ENCODE measurements around the gene FHDC1.
"Not testable (repeated sequence)": the region's sequence is repeated elsewhere in the genome, so short reads cannot be mapped to it uniquely, and the experiment has no call there.

Gene FHDC1, protein sequence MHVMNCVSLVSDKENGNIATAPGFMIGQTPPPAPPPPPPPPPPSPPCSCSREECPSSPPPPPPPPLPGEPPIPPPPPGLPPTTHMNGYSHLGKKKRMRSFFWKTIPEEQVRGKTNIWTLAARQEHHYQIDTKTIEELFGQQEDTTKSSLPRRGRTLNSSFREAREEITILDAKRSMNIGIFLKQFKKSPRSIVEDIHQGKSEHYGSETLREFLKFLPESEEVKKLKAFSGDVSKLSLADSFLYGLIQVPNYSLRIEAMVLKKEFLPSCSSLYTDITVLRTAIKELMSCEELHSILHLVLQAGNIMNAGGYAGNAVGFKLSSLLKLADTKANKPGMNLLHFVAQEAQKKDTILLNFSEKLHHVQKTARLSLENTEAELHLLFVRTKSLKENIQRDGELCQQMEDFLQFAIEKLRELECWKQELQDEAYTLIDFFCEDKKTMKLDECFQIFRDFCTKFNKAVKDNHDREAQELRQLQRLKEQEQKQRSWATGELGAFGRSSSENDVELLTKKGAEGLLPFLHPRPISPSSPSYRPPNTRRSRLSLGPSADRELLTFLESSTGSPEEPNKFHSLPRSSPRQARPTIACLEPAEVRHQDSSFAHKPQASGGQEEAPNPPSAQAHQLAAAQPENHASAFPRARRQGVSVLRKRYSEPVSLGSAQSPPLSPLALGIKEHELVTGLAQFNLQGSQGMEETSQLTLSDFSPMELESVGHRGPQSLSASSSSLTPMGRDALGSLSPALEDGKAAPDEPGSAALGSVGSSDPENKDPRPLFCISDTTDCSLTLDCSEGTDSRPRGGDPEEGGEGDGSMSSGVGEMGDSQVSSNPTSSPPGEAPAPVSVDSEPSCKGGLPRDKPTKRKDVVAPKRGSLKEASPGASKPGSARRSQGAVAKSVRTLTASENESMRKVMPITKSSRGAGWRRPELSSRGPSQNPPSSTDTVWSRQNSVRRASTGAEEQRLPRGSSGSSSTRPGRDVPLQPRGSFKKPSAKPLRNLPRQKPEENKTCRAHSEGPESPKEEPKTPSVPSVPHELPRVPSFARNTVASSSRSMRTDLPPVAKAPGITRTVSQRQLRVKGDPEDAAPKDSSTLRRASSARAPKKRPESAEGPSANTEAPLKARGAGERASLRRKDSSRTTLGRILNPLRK

DNA sequence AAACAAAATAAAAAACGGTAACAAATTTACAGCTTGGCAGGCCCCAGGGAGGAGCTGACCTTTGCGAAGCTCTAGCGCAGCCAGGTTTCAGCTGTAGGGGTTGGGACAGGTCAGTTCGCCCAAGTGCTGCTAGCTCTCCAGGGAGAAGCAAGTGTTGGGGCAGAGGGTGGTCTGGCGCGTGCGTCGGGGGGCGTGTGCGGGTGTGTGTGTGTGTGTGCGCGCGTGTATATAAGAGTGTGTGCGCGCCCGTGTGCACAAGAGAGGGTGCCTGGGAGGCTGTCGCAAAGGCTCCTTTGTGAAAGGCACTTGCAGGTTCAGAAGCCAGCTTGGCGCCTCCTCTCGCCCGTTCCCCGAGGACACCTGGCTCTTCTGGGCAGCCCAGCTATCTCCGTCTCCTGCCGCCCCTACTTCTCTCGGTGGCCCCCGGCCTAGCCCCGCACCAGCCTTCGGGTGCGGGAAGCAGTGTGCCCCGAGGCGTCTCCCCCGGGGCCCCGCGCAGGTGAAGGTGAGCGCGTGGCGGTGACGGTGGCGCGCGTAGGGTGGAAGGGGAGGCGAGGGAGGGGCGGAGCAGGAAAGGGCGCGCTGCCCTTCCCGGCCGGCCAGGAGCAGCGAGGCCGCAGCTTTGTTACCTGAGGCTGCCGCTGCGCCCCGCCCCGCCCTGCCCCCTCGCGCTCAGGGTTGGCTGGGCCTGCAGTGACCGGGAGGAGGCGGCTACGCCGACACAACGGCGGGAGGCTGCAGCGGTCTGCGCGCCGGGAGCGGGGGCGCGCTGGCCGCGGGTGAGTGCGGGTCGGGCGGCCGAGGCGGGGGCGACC is at the start of gene FHDC1:
TSS of gene FHDC1 (plus strand) at position 693 of the 815 bp plus-strand sequence. CDS start 6,735 bp downstream, outside the sequence.
- H3K27me3 ChIP-seq (ENCODE audit: insufficient read depth, low read depth, severe bottlenecking) = no peaks in the 10 kb centered on the region
- H3K27ac ChIP-seq = peak within 1 kb of the TSS; percentile 98
- no peaks in the 10 kb centered on the region for H3K9me3 ChIP-seq (ENCODE audit: severe bottlenecking)
- H3K36me3 ChIP-seq = 0 out of 2 replicates have a peak, but pooled peaks cover 3% of the 10 kb centered on the region
- H3K4me3 ChIP-seq (ENCODE audit: low read depth, low read length) = peak within 1 kb of the TSS; percentile 92
- DNase-seq = peak; percentile 94
- TF ChIP-seq, protein P1, sequence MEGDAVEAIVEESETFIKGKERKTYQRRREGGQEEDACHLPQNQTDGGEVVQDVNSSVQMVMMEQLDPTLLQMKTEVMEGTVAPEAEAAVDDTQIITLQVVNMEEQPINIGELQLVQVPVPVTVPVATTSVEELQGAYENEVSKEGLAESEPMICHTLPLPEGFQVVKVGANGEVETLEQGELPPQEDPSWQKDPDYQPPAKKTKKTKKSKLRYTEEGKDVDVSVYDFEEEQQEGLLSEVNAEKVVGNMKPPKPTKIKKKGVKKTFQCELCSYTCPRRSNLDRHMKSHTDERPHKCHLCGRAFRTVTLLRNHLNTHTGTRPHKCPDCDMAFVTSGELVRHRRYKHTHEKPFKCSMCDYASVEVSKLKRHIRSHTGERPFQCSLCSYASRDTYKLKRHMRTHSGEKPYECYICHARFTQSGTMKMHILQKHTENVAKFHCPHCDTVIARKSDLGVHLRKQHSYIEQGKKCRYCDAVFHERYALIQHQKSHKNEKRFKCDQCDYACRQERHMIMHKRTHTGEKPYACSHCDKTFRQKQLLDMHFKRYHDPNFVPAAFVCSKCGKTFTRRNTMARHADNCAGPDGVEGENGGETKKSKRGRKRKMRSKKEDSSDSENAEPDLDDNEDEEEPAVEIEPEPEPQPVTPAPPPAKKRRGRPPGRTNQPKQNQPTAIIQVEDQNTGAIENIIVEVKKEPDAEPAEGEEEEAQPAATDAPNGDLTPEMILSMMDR (IDR thresholded peaks at IDR 0.05; ENCODE audit: low read depth, low read length) = peak; percentile 22; the same call in 1 of the 2 replicates

DNA sequence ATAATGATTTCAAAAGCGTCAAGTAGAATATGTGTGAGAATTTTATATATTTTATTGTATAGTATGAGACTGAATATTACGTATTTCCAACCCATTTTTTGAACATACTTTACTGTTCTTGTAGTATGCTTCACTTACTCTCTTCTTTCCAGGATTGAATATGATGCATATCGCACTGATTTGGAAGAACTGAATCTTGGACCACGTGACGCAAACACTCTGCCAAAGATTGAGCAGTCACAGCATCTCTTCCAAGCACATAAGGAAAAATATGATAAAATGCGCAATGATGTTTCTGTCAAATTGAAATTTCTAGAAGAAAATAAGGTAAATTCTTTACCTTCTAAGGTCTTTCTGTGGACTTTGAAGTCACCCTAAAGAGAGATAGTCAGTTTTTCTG is 48.1 kb upstream of the FHDC1 start:
- no peak overlapping the region for H3K4me3 ChIP-seq (ENCODE audit: low read depth, low read length)
- TF ChIP-seq, protein P1 (IDR thresholded peaks at IDR 0.05; ENCODE audit: low read depth, low read length) = no peak
- no peaks in the 10 kb centered on the region for H3K9me3 ChIP-seq (ENCODE audit: severe bottlenecking)
- DNase-seq = no peak
- H3K36me3 ChIP-seq = peaks cover 42% of the 10 kb centered on the region
- H3K27me3 ChIP-seq (ENCODE audit: insufficient read depth, low read depth, severe bottlenecking) = no peaks in the 10 kb centered on the region
- H3K27ac ChIP-seq = no peak overlapping the region

DNA sequence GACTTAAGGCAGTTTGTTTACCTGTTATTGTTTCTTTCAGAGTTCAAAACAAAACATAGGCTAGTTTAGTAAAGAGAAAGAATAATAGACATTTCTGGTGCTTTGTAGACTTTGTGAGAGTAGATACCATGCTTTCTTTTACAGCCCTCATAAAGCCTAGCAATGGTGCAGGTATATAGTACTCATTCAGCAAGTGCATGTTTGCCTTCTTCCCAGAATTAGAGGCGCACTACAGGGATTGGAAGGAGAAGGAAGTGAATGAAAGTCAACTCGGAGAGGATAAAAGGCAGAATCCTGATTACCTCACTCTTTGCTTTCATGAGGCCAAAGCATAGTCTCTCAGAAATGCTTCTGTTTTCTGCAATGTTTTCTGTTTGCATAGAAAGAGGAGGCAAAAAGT is 43.1 kb upstream of the FHDC1 start:
- no peak for DNase-seq
- TF ChIP-seq, protein P1 (IDR thresholded peaks at IDR 0.05; ENCODE audit: low read depth, low read length) = no peak

DNA sequence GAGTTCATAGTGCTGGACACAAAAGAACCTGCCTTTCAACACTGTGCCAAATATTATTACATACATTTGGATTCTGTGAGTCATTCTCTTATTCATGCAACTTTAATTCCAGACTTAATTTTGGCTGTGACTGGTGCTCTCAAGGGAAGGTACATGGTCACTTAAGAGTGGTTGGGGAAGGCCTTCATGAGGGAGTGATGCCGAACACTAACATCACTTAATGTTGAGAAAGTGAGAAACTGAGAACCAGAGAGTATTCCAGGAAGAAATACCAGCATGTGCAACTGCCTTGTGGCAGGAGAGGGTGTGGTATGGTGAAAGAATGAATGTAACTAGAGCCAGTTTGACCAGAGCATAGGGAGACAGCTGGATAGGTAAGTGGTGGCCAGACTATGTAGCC is 41.5 kb upstream of the FHDC1 start:
- peaks cover 26% of the 10 kb centered on the region for H3K36me3 ChIP-seq
- no peak overlapping the region for H3K4me3 ChIP-seq (ENCODE audit: low read depth, low read length)
- DNase-seq = no peak
- H3K27ac ChIP-seq = no peak overlapping the region
- H3K27me3 ChIP-seq (ENCODE audit: insufficient read depth, low read depth, severe bottlenecking) = no peaks in the 10 kb centered on the region
- no peaks in the 10 kb centered on the region for H3K9me3 ChIP-seq (ENCODE audit: severe bottlenecking)
- TF ChIP-seq, protein P1 (IDR thresholded peaks at IDR 0.05; ENCODE audit: low read depth, low read length) = no peak

More for the DNA sequence above, 43.1 kb upstream of the FHDC1 start:
- no peak overlapping the region for H3K4me3 ChIP-seq (ENCODE audit: low read depth, low read length)
- H3K36me3 ChIP-seq = peaks cover 38% of the 10 kb centered on the region
- H3K27me3 ChIP-seq (ENCODE audit: insufficient read depth, low read depth, severe bottlenecking) = no peaks in the 10 kb centered on the region
- H3K27ac ChIP-seq = no peak overlapping the region
- no peaks in the 10 kb centered on the region for H3K9me3 ChIP-seq (ENCODE audit: severe bottlenecking)

DNA sequence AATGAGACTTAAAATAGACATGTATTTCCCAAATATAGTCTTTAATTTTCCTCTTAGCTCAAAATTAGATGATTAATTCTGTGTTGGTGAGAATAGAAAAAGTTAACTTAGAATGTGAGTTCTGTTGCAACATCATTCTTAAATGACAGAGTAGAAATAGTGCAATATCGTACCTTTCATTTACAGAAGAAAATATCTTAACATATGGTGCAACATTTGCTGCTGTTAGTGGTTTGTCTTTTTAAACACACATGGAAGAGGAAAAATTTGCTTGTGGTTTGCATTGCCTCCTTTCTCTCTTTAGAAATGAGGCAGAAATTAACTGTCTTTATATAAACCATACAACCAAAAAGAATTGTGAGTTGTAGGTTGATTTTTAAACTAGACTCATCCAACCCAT is 39.3 kb upstream of the FHDC1 start:
- no peaks in the 10 kb centered on the region for H3K27me3 ChIP-seq (ENCODE audit: insufficient read depth, low read depth, severe bottlenecking)
- H3K9me3 ChIP-seq (ENCODE audit: severe bottlenecking) = no peaks in the 10 kb centered on the region
- no peak overlapping the region for H3K27ac ChIP-seq
- TF ChIP-seq, protein P1 (IDR thresholded peaks at IDR 0.05; ENCODE audit: low read depth, low read length) = no peak
- no peak for DNase-seq
- no peak overlapping the region for H3K4me3 ChIP-seq (ENCODE audit: low read depth, low read length)
- peaks cover 10% of the 10 kb centered on the region for H3K36me3 ChIP-seq

DNA sequence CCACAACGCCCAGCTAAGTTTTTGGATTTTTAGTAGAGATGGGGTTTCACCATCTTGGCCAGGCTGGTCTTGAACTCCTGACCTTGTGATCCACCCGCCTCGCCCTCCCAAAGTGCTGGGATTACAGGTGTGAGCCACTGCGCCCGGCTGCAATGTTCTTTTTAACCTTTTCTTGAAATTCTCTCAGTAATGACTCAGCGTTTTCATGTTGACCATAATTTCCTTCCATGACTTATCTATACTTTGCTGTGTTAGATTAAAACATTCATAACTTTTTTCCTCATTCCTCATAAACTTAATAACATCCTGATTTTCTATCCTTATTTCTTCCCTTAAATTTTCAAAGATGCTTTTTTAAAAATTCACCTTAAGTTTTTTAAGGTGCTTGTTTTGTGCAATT is 38.0 kb upstream of the FHDC1 start:
- H3K27ac ChIP-seq; DNase-seq; H3K9me3 ChIP-seq (ENCODE audit: severe bottlenecking); H3K4me3 ChIP-seq (ENCODE audit: low read depth, low read length); H3K27me3 ChIP-seq (ENCODE audit: insufficient read depth, low read depth, severe bottlenecking); H3K36me3 ChIP-seq: not testable (repeated sequence)

All from WERI-Rb-1 (cell line).